ENCODE results near the gene PPP1R13L.
"Not testable (repeated sequence)": the region's sequence is repeated elsewhere in the genome, so short reads cannot be mapped to it uniquely, and the experiment has no call there.

Gene PPP1R13L

DNA sequence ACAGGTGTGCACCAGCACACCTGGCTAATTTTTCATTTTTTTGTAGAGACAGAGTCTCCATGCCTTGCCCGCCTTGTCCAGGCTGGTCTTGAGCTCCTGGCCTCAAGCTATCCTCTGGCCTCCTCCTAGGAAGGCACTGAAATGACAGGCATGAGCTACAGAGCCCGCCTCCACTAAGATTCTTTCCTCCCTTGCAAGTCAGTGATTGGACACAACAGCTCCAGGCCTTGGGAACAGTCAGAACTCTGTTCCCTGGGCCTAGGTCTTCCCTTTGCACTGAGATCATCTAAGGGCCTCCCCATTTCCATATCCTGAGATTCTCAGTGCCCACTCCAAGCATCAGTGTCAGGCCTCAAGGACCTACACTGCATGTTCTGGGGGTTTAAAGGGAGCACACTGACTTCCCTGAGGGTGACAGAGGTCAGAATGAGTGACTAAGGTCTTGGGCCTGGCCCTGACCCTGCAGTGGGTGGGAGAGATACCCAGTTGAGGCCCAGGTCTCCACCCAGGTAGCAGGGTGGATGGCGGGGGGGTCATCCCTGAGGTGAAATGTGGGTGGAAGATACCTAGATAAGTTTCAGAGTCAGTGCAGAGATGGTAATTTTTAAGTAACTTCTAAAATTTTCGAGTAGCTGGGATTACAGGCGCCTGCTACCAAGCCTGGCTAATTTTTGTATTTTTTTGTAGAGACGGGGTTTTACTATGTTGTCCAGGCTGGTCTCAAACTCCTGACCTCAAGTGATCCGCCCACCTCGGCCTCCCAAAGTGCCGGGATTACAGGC is 36.2 kb upstream of the PPP1R13L start:
- Mint-ChIP-seq H3K27ac (peak overlapping the region; percentile 69), H3K9me3 (no peaks in the 10 kb centered on the region), H3K27me3 (no peaks in the 10 kb centered on the region)

GRCh38 chr19:45440259-45440638 is 35.4 kb upstream of the PPP1R13L start:
- no peaks in the 10 kb centered on the region for H3K27me3 Mint-ChIP-seq

More for the DNA sequence above, 36.2 kb upstream of the PPP1R13L start:
- peaks cover 44% of the 10 kb centered on the region for H3K4me1 Mint-ChIP-seq (ENCODE audit: low read depth)
- H3K36me3 Mint-ChIP-seq (ENCODE audit: low read depth) = no peaks in the 10 kb centered on the region
- peak overlapping the region; percentile 72 for H3K4me3 Mint-ChIP-seq

DNA sequence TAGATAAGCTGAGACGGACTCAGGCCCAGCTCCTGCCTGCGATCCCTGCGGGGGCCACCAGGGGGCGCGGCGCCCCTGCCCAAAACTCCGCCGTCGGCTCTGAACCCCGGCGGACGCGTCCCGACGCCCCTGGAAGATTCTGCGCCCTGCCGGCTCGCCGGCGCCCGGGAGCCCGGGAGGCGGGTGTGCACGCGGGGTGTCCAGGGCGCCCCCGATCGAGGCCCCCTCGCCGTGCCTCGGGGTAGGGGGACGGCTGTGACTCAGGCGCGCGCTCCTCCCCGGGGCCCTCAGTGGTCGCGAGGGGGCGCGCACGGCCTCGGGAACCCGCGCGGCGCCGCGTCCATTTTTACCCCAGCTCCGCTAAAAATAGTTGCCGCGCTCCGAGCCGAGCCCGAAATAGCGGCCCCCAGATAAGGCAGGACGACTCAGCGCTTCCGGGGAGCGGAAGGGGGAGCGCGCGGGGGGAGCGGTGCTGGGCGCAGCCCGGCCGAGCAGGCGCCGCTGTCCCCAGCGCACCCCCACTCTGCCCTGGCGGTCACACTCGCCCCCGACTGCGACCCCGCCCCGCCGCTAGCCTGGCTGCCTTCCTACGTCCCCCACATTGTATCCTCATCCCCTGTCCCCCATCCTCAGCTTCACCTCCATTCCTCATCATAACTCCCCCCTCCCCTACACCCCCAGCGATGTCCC is 34.8 kb upstream of the PPP1R13L start:
- Mint-ChIP-seq H3K27me3 (no peaks in the 10 kb centered on the region), H3K4me1 (ENCODE audit: low read depth) (peaks cover 36% of the 10 kb centered on the region), H3K9me3 (no peaks in the 10 kb centered on the region), H3K4me3 (peak overlapping the region; percentile 72), H3K27ac (no peak overlapping the region), H3K36me3 (ENCODE audit: low read depth) (no peaks in the 10 kb centered on the region)

More at GRCh38 chr19:45440259-45440638, 35.4 kb upstream of the PPP1R13L start:
- no peaks in the 10 kb centered on the region for H3K9me3 Mint-ChIP-seq
- peak overlapping the region; percentile 69 for H3K27ac Mint-ChIP-seq
- H3K4me3 Mint-ChIP-seq = peak overlapping the region; percentile 72
- peaks cover 39% of the 10 kb centered on the region for H3K4me1 Mint-ChIP-seq (ENCODE audit: low read depth)
- no peaks in the 10 kb centered on the region for H3K36me3 Mint-ChIP-seq (ENCODE audit: low read depth)

GRCh38 chr19:45439190-45439568 is 34.3 kb upstream of the PPP1R13L start:
- no peaks in the 10 kb centered on the region for H3K9me3 Mint-ChIP-seq

GRCh38 chr19:45437328-45437727 is 32.5 kb upstream of the PPP1R13L start:
- Mint-ChIP-seq H3K27me3 (no peaks in the 10 kb centered on the region), H3K4me3 (no peak overlapping the region), H3K27ac (no peak overlapping the region), H3K4me1 (ENCODE audit: low read depth) (peaks cover 15% of the 10 kb centered on the region), H3K9me3 (no peaks in the 10 kb centered on the region), H3K36me3 (ENCODE audit: low read depth) (no peaks in the 10 kb centered on the region)

More at GRCh38 chr19:45439190-45439568, 34.3 kb upstream of the PPP1R13L start:
- peaks cover 30% of the 10 kb centered on the region for H3K4me1 Mint-ChIP-seq (ENCODE audit: low read depth)
- H3K36me3 Mint-ChIP-seq (ENCODE audit: low read depth) = no peaks in the 10 kb centered on the region
- H3K27ac Mint-ChIP-seq = no peak overlapping the region
- no peaks in the 10 kb centered on the region for H3K27me3 Mint-ChIP-seq
- no peak overlapping the region for H3K4me3 Mint-ChIP-seq

GRCh38 chr19:45432543-45432942 is 27.7 kb upstream of the PPP1R13L start:
- H3K4me3 Mint-ChIP-seq; H3K36me3 Mint-ChIP-seq (ENCODE audit: low read depth); H3K9me3 Mint-ChIP-seq; H3K27ac Mint-ChIP-seq; H3K27me3 Mint-ChIP-seq: not testable (repeated sequence)
- H3K4me1 Mint-ChIP-seq (ENCODE audit: low read depth) = peaks cover 13% of the 10 kb centered on the region

DNA sequence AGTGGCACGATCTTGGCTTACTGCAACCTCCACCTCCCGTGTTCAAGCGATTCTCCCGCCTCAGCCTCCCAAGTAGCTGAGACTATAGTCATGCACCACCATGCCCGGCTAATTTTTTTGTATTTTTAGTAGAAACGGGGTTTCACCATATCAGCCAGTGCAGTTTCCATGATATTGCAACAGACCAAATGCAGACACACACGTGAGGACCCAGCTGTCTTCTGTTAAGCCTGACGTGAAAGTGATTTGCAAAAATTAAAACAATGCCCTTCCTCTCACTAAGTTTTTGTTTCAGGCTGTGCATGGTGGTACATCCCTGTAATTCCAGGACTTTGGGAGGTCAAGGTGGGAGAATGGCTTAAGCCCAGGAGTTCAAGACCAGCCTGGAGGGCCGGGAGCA is 26.1 kb upstream of the PPP1R13L start:
- not testable (repeated sequence) for H3K27me3 Mint-ChIP-seq; H3K36me3 Mint-ChIP-seq (ENCODE audit: low read depth); H3K27ac Mint-ChIP-seq; H3K9me3 Mint-ChIP-seq; H3K4me3 Mint-ChIP-seq
- peaks cover 21% of the 10 kb centered on the region for H3K4me1 Mint-ChIP-seq (ENCODE audit: low read depth)

DNA sequence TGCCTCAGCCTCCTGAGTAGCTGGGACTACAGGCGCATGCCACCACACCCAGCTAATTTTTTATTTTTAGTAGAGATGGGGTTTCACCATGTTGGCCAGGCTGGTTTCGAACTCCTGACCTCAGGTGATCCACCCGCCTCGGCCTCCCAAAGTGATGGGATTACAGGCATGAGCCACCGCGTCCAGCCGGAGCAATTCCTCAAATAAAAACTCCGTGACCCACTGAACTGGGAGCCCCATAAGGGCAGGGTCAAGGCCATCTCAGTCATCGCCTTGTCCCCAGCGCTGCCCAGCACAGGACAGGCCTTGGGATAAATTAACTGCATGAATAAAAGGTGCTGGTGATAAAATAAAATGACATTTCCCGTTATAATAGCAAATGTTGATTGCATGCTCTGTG is 25.0 kb upstream of the PPP1R13L start:
- not testable (repeated sequence) for H3K9me3 Mint-ChIP-seq; H3K27ac Mint-ChIP-seq; H3K4me3 Mint-ChIP-seq; H3K27me3 Mint-ChIP-seq; H3K36me3 Mint-ChIP-seq (ENCODE audit: low read depth)
- peaks cover 26% of the 10 kb centered on the region for H3K4me1 Mint-ChIP-seq (ENCODE audit: low read depth)

- H3K4me1 Mint-ChIP-seq (ENCODE audit: low read depth) = peaks cover 38% of the 10 kb centered on the region
- H3K4me3 Mint-ChIP-seq = peak overlapping the region; percentile 79
These were observed 23.7 kb upstream of the PPP1R13L start for GRCh38 chr19:45428384-45429231.

DNA sequence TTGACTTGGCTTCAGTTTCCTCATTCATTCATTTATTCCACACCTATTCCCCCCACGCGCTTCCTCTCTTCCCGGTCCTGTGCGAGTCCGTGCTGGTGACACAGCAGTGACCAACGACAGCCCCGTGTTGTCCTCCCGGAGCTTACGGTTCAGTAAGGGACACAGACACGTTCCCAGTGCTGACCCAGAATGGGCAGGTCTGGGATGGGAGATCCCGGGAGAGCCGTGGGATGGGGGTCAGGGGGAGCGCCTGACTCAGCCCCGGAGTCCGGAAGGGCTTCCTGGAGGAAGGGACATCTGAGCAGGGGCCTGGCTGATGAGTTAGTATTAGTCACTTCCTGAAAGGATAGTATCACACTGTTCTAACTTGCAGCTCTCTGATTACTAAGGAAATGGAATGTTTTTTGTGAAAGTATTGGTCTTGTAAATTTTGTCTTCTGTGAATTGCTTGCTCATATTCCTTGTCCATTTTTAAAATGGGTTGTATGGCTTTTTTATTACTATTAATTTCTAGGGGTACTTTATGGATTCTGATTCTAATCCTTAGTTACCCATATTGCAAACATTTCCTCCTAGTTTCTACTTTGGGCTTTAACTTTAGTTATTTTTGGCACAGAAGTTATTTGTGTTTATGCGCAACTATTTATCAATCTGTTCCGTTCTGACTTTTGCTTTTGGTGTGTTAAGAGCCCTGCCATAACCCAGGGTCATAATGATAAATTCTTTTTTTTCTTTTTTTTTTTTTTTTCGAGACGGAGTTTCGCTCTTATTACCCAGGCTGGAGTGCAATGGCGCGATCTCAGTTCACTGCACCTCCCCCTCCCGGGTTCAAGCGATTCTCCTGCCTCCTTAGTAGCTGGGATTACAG is 19.6 kb upstream of the PPP1R13L start:
- H3K4me3 Mint-ChIP-seq = peak overlapping the region; percentile 93
- peaks cover 71% of the 10 kb centered on the region for H3K4me1 Mint-ChIP-seq (ENCODE audit: low read depth)
- no peaks in the 10 kb centered on the region for H3K9me3 Mint-ChIP-seq
- H3K36me3 Mint-ChIP-seq (ENCODE audit: low read depth) = peaks cover 14% of the 10 kb centered on the region
- peak overlapping the region; percentile 95 for H3K27ac Mint-ChIP-seq
- H3K27me3 Mint-ChIP-seq = peaks cover 4% of the 10 kb centered on the region

More at GRCh38 chr19:45428384-45429231, 23.7 kb upstream of the PPP1R13L start:
- H3K36me3 Mint-ChIP-seq (ENCODE audit: low read depth) = no peaks in the 10 kb centered on the region
- H3K27ac Mint-ChIP-seq = no peak overlapping the region
- peaks cover 4% of the 10 kb centered on the region for H3K27me3 Mint-ChIP-seq
- H3K9me3 Mint-ChIP-seq = no peaks in the 10 kb centered on the region

GRCh38 chr19:45423589-45424190 is 18.8 kb upstream of the PPP1R13L start, which contains the start of gene ERCC1:
Gene ERCC1 (minus strand): TSS chr19:45423917. CDS start chr19:45423374, 543 bp downstream.
- Mint-ChIP-seq H3K36me3 (ENCODE audit: low read depth) (peaks cover 17% of the 10 kb centered on the region), H3K9me3 (no peaks in the 10 kb centered on the region), H3K4me3 (peak within 1 kb of the TSS; percentile 93), H3K4me1 (ENCODE audit: low read depth) (peaks cover 76% of the 10 kb centered on the region), H3K27me3 (no peaks in the 10 kb centered on the region), H3K27ac (peak within 1 kb of the TSS; percentile 95)

DNA sequence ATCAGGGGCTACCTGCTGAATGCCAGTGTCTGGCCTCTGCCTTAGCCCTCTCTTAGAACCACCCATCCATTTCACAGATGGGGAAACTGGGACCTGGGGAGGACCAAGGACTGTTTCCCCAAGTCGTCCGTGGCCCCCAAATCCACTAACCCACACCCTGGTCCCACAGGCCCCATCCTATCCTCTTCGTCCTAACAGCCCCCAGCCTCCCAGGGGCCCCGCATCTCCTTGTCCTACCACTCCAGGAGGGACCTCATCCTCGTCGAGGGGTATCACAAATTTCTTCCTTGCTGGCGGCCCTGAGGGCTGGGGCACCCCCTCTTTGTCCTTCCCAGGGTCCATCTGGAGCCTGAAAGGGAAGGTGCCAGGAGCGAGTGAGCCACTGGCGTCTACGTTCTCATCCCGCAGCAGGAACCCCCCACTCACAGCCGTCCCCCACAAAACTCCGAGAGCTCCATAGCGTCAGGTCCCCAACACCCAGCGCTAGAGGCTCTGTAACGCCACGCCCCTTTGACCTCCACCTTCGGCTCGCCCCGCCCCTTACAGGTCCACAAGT is 18.2 kb upstream of the PPP1R13L start:
- H3K27me3 Mint-ChIP-seq = no peaks in the 10 kb centered on the region
- H3K36me3 Mint-ChIP-seq (ENCODE audit: low read depth) = peaks cover 23% of the 10 kb centered on the region
- peak overlapping the region; percentile 93 for H3K4me3 Mint-ChIP-seq
- peaks cover 74% of the 10 kb centered on the region for H3K4me1 Mint-ChIP-seq (ENCODE audit: low read depth)
- H3K9me3 Mint-ChIP-seq = no peaks in the 10 kb centered on the region
- peak overlapping the region; percentile 95 for H3K27ac Mint-ChIP-seq

- peak overlapping the region; percentile 64 for H3K27ac Mint-ChIP-seq
- H3K9me3 Mint-ChIP-seq = no peaks in the 10 kb centered on the region
- H3K4me1 Mint-ChIP-seq (ENCODE audit: low read depth) = peaks cover 63% of the 10 kb centered on the region
- no peaks in the 10 kb centered on the region for H3K27me3 Mint-ChIP-seq
- H3K36me3 Mint-ChIP-seq (ENCODE audit: low read depth) = peaks cover 30% of the 10 kb centered on the region
- H3K4me3 Mint-ChIP-seq = peak overlapping the region; percentile 44
These were observed 17.2 kb upstream of the PPP1R13L start for GRCh38 chr19:45421947-45422498.

Measured in stimulated activated naive CD8-positive, alpha-beta T cell treated with anti-CD3 and anti-CD28 coated beads, Interleukin-15, Interleukin-2, amounts not matched to agents 100 ng/mL and 50 ng/mL, for 24 hours (primary cell).